Fibroblast of the aortic adventitia (primary cell): ENCODE measurements around the gene RFT1. TPM values are rescaled to one million over a fixed set of nuclear protein-coding genes. Genes with fewer than 3 reads are reported as not detected.
A peak's percentile ranks its signal among the peaks of the same experiment; 100 is the strongest.

Source experiments
- DNase-seq: peaks from one replicate; pipeline ENCODE4 v3.0.0-alpha.2; 2010; ENCODE audit warnings: low read depth
- H3K4me3 ChIP-seq: 2 replicates; pipeline ENCODE4 v1.5.1; 2011; ENCODE audit warnings: low read depth, mild to moderate bottlenecking, control low read depth, low read length, moderate library complexity
- CTCF ChIP-seq: IDR thresholded peaks from 2 replicates; pipeline ENCODE4 v1.5.1; 2011; ENCODE audit warnings: mild to moderate bottlenecking, low read length, control low read depth, inconsistent platforms; ENCODE audit not compliant: insufficient read depth
- total RNA-seq: library from RNA; depleted of rRNA; stranded (reverse); fragments of >200 nt; gene quantifications from 2 replicates; pipeline ENCODE4 v1.2.3, GENCODE V29; 2012; ENCODE audit warnings: low replicate concordance

Gene RFT1
- total RNA-seq, 1 donor: 15.4 TPM

GRCh38 chr3:53159156-53160060, 29.2 kb upstream of the RFT1 start:
- no peak for TF ChIP-seq CTCF
- peak; percentile 31 for DNase-seq
- no peak overlapping the region for H3K4me3 ChIP-seq

GRCh38 chr3:53158765-53159155, 28.5 kb upstream of the RFT1 start:
- no peak for DNase-seq
- no peak for TF ChIP-seq CTCF
- H3K4me3 ChIP-seq: no peak overlapping the region

- no peak for DNase-seq
Measured at GRCh38 chr3:53157974-53158580, 27.8 kb upstream of the RFT1 start.

GRCh38 chr3:53156368-53156834, 26.2 kb upstream of the RFT1 start:
- DNase-seq: no peak
- H3K4me3 ChIP-seq: no peak overlapping the region
- no peak for TF ChIP-seq CTCF

More at GRCh38 chr3:53157974-53158580, 27.8 kb upstream of the RFT1 start:
- no peak overlapping the region for H3K4me3 ChIP-seq
- TF ChIP-seq CTCF: no peak

GRCh38 chr3:53155760-53156159, 25.5 kb upstream of the RFT1 start:
- no peak for TF ChIP-seq CTCF
- DNase-seq: no peak
- H3K4me3 ChIP-seq: no peak overlapping the region

- TF ChIP-seq CTCF: no peak
- DNase-seq: no peak
Measured at GRCh38 chr3:53154881-53155285, 24.6 kb upstream of the RFT1 start.

More at GRCh38 chr3:53154881-53155285, 24.6 kb upstream of the RFT1 start:
- H3K4me3 ChIP-seq: no peak overlapping the region
